Activated CD4-positive, alpha-beta T cell treated with anti-CD3 and anti-CD28 coated beads, Interleukin-2, amount 10 ng/mL, durations not matched to agents 7 days and 5 days (primary cell): Measurements from ENCODE around the gene PTH2. TPM values are rescaled to one million over a fixed set of nuclear protein-coding genes. Genes with fewer than 3 reads are reported as not detected.
A peak's percentile ranks its signal among the peaks of the same experiment; 100 is the strongest.

Experiments used
- CTCF ChIA-PET: fragments of 350-600 bp; sonication (Branson Sonifier 250); formaldehyde crosslinking; loops from one replicate; lab custom pipeline; 2021; ENCODE audit warnings: antibody characterized with exemption; lab: Charles Lee
- POLR2A ChIA-PET: fragments of 350-600 bp; sonication (Branson Sonifier 250); formaldehyde crosslinking; loops from one replicate; lab custom pipeline; 2021; ENCODE audit warnings: antibody characterized with exemption; lab: Charles Lee
- DNase-seq: peaks from one replicate; pipeline ENCODE4 v3.0.0-alpha.2; 2020
- H3K27ac Mint-ChIP-seq: one replicate; pipeline ENCODE4 v1.8.0; 2021; ENCODE audit warnings: mild to moderate bottlenecking, moderate library complexity, mixed read lengths
- H3K27me3 Mint-ChIP-seq: one replicate; pipeline ENCODE4 v1.8.0; 2021; ENCODE audit warnings: mixed read lengths
- H3K36me3 Mint-ChIP-seq: one replicate; pipeline ENCODE4 v1.8.0; 2021; ENCODE audit warnings: low read depth, mixed read lengths
- H3K4me1 Mint-ChIP-seq: one replicate; pipeline ENCODE4 v1.8.0; 2021; ENCODE audit warnings: mixed read lengths
- H3K4me3 Mint-ChIP-seq: one replicate; pipeline ENCODE4 v1.8.0; 2021; ENCODE audit warnings: mild to moderate bottlenecking, moderate library complexity, mixed read lengths
- H3K9me3 Mint-ChIP-seq: one replicate; pipeline ENCODE4 v1.8.0; 2021; ENCODE audit warnings: mixed read lengths
- total RNA-seq, 2 experiments: library from RNA; stranded (reverse); gene quantifications; one replicate each; pipeline ENCODE4 v1.2.3, GENCODE V29; 2021

The PTH2 gene
- total RNA-seq, 2 experiments from 2014 or later, result 0.52 to 1.2 TPM

- Mint-ChIP-seq H3K4me1 (peaks cover 67% of the 10 kb centered on the region), H3K9me3 (no peaks in the 10 kb centered on the region), H3K4me3 (no peak overlapping the region), H3K27me3 (peaks cover 87% of the 10 kb centered on the region), H3K36me3 (peaks cover 4% of the 10 kb centered on the region), H3K27ac (no peak overlapping the region)
- ChIA-PET POLR2A (no interaction called here), CTCF (interaction anchor here (1.9 to 2.1 kb wide), 2 partner anchors 9 to 15 kb away, joined by 5 to 6 read pairs; no protein-coding TSS in a partner anchor)
- no peak for DNase-seq
Measured at GRCh38 chr19:49427339-49427738, 4.1 kb upstream of the PTH2 start.

- H3K4me1 Mint-ChIP-seq, result peaks cover 72% of the 10 kb centered on the region
- peak; percentile 33 for DNase-seq
Measured at GRCh38 chr19:49425922-49426592, 2.8 kb upstream of the PTH2 start.

GRCh38 chr19:49425178-49425577 lies 1.9 kb upstream of the PTH2 start, which contains the start of gene GFY:
Gene GFY (plus strand): TSS chr19:49425388. CDS start chr19:49426431, 1,043 bp downstream.
- no peak for DNase-seq
- peaks cover 91% of the 10 kb centered on the region for H3K27me3 Mint-ChIP-seq
- CTCF ChIA-PET, result interaction anchor here (0.7 to 7.2 kb wide), 7 partner anchors 15 to 167 kb away, joined by 3 to 71 read pairs (median 4); no protein-coding TSS in a partner anchor
- H3K27ac Mint-ChIP-seq, result no peak within 1 kb of the TSS
- no peaks in the 10 kb centered on the region for H3K9me3 Mint-ChIP-seq
- peaks cover 4% of the 10 kb centered on the region for H3K36me3 Mint-ChIP-seq
- peaks cover 74% of the 10 kb centered on the region for H3K4me1 Mint-ChIP-seq
- POLR2A ChIA-PET, result no interaction called here
- H3K4me3 Mint-ChIP-seq, result no peak within 1 kb of the TSS

More at GRCh38 chr19:49425922-49426592, 2.8 kb upstream of the PTH2 start:
- no peaks in the 10 kb centered on the region for H3K9me3 Mint-ChIP-seq
- H3K27ac Mint-ChIP-seq, result no peak overlapping the region
- H3K27me3 Mint-ChIP-seq, result peaks cover 89% of the 10 kb centered on the region
- ChIA-PET POLR2A (no interaction called here), CTCF (interaction anchor here (1.0 to 2.1 kb wide), 5 partner anchors 10 to 44 kb away, joined by 4 to 6 read pairs (median 4); no protein-coding TSS in a partner anchor)
- H3K4me3 Mint-ChIP-seq, result no peak overlapping the region
- H3K36me3 Mint-ChIP-seq, result peaks cover 4% of the 10 kb centered on the region

GRCh38 chr19:49423985-49424303 lies 703 bp upstream of the PTH2 start:
- ChIA-PET CTCF (interaction anchor here (0.5 to 7.2 kb wide), 4 partner anchors 12 to 20 kb away, joined by 3 to 71 read pairs (median 4); no protein-coding TSS in a partner anchor), POLR2A (no interaction called here)
- Mint-ChIP-seq H3K9me3 (no peaks in the 10 kb centered on the region), H3K27ac (no peak overlapping the region), H3K36me3 (peaks cover 4% of the 10 kb centered on the region), H3K4me3 (peak overlapping the region; percentile 46), H3K4me1 (peaks cover 74% of the 10 kb centered on the region), H3K27me3 (peaks cover 91% of the 10 kb centered on the region)
- DNase-seq, result peak; percentile 46

DNA sequence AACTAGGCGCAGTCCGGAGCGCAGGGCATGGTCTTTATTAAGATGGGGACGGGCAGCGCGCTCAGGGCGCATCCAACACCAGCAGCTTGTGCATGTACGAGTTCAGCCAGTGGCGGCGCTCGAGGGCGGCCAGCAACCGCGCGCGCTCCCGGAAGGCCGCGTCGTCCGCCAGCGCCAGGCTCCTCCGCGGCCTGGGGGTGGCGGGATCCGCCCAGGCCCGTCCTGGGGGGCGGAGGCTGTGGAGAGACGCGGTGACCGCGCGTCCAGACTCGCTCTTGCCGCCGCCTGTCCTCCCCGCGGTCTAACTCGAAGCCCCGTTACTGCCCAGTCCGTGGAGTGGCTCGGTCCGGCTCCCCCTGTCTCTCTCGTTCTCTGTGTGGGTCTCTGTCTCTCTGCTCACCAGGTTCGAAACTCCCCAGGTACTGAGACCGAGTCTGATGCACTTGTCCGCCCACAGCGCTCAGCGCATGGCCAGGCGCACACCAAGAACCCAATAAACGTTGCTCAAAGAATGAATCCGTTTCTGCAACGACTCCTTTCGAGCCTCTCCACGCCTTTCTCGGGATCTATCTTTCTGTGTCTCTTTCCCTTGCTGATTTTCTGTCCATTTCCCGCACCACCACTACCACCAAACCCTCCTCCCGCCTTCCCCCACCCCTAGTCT lies 702 bp downstream of the PTH2 start:
- Mint-ChIP-seq H3K9me3 (no peaks in the 10 kb centered on the region), H3K4me1 (peaks cover 64% of the 10 kb centered on the region), H3K27me3 (peaks cover 89% of the 10 kb centered on the region), H3K36me3 (peaks cover 3% of the 10 kb centered on the region), H3K27ac (peak overlapping the region; percentile 68), H3K4me3 (peak overlapping the region; percentile 60)
- ChIA-PET CTCF (interaction anchor here (0.9 to 7.2 kb wide), 5 partner anchors 12 to 51 kb away, joined by 3 to 71 read pairs (median 3); partner anchors contain the start of gene FLT3LG), POLR2A (no interaction called here)
- peak; percentile 67 for DNase-seq

DNA sequence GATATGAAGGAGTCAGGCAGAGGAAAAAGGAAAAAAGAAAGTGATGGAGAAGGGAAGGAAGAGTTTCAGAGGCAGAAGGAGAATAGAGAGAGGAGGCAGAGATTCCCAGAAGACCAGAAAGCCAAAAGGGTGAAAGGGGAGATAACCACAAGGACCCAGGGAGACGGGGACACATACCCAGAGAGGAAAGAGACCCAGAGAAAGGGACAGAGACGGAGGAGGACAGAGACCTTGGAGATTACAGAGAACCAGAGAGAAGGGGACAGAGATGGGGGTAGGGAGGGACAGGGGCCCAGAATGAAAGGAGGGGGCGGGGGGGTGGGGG lies 1.4 kb downstream of the PTH2 start:
- H3K4me1 Mint-ChIP-seq, result peaks cover 58% of the 10 kb centered on the region
- POLR2A ChIA-PET, result no interaction called here
- no peak overlapping the region for H3K4me3 Mint-ChIP-seq
- CTCF ChIA-PET, result interaction anchor here (0.9 to 7.2 kb wide), 5 partner anchors 12 to 52 kb away, joined by 3 to 71 read pairs (median 3); partner anchors contain the start of gene FLT3LG
- peaks cover 87% of the 10 kb centered on the region for H3K27me3 Mint-ChIP-seq
- H3K36me3 Mint-ChIP-seq, result peaks cover 3% of the 10 kb centered on the region
- no peak overlapping the region for H3K27ac Mint-ChIP-seq
- H3K9me3 Mint-ChIP-seq, result no peaks in the 10 kb centered on the region
- no peak for DNase-seq

DNA sequence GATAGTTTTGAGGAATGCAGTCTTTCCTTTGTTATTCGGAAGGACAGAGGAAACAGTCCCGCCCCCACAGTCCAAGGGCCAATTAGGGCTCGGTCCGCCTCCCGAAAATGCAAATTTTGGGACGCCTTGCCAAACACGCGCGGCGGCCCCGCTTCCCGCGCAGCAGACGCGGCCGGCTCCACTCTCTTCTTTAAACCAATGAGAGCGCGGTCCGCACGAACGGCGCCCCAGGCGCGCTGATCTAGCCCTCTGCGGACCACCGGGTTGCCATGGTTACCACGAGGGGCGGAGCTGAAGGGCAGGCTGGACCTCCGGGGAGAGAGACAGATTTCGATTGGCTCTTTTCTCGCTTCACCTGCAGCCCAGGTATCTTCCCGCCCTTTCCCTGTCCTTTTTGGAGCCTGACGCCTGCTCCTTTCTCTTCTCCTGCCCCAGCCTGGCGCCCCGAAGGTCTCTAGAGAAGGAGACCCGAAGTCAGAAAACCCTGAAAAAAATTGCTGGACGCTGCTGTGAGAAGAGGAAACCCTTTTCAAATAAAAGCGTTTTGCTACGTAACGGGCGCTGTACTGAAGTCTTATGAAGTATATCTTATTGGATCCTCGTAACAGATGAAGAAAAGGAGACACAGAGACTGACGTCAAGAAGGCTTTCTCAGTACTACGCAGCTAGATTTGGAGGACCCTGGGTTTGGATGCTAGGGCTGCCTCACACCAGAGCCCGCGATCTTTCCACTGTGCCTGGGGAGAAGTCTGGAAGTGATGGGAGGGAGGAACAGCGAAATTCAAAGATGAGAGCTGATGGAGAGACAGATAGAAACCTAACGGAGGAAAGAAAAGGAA lies 2.0 kb downstream of the PTH2 start:
- Mint-ChIP-seq H3K4me3 (peak overlapping the region; percentile 15), H3K36me3 (peaks cover 3% of the 10 kb centered on the region), H3K9me3 (no peaks in the 10 kb centered on the region), H3K27ac (peak overlapping the region; percentile 81), H3K27me3 (peaks cover 81% of the 10 kb centered on the region), H3K4me1 (peaks cover 53% of the 10 kb centered on the region)
- POLR2A ChIA-PET, result interaction anchor here (0.6 kb wide), 1 partner anchor 131 kb away, joined by 4 read pairs; no protein-coding TSS in a partner anchor
- CTCF ChIA-PET, result interaction anchor here (0.6 to 7.2 kb wide), 7 partner anchors 11 to 970 kb away, joined by 3 to 71 read pairs (median 3); partner anchors contain the start of gene FLT3LG
- peak; percentile 55 for DNase-seq

GRCh38 chr19:49420227-49420626 lies 3.0 kb downstream of the PTH2 start:
- ChIA-PET CTCF (interaction anchor here (0.8 to 7.2 kb wide), 5 partner anchors 10 to 47 kb away, joined by 3 to 71 read pairs (median 3); no protein-coding TSS in a partner anchor), POLR2A (interaction anchor here (0.6 kb wide), 1 partner anchor 132 kb away, joined by 4 read pairs; no protein-coding TSS in a partner anchor)
- Mint-ChIP-seq H3K4me3 (no peak overlapping the region), H3K27ac (no peak overlapping the region), H3K9me3 (no peaks in the 10 kb centered on the region), H3K4me1 (peaks cover 47% of the 10 kb centered on the region), H3K36me3 (peaks cover 3% of the 10 kb centered on the region), H3K27me3 (peaks cover 72% of the 10 kb centered on the region)
- no peak for DNase-seq

DNA sequence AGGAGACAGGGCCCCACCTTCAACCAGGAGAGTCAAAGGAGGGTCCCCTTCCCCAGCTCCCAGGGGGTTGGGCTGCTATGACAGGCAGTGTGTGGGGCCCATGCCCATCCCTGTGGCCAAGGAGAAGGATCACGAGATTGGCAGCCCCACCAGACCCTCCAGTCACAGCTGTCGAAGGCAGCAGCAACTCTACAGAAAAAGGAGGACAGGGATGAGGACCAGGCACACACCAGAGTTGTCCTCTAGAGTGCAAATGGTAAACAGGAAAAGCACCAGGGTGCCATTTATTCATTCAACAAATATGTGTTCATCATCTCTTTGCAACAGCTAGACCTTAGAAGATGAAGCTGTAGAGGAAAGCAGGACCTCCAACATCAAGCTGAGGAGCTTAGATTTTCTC lies 4.1 kb downstream of the PTH2 start:
- H3K9me3 Mint-ChIP-seq, result no peaks in the 10 kb centered on the region
- DNase-seq, result no peak
- no peak overlapping the region for H3K27ac Mint-ChIP-seq
- H3K4me1 Mint-ChIP-seq, result peaks cover 41% of the 10 kb centered on the region
- POLR2A ChIA-PET, result no interaction called here
- CTCF ChIA-PET, result interaction anchor here (0.7 to 7.2 kb wide), 4 partner anchors 9 to 363 kb away, joined by 3 to 71 read pairs (median 4); no protein-coding TSS in a partner anchor
- H3K4me3 Mint-ChIP-seq, result no peak overlapping the region
- peaks cover 3% of the 10 kb centered on the region for H3K36me3 Mint-ChIP-seq
- peaks cover 64% of the 10 kb centered on the region for H3K27me3 Mint-ChIP-seq

DNA sequence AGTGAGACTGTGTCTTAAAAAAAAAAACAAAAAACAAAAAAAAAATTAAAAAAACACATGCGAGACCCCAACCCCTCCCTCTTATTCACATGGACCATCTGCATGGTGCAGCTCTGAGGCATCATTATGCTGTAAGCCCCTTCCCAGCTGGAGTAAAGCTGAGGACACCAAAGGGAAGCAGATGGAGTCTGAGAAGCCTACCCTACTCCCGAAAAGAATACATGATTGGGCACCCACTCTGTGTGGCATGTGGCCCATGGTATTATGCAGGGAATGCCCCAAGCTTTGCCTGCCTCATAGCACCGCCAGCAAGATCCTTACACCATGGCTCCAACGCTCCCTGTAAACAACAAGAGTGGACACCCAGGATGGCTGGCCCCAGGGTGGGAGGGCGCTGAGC lies 4.7 kb downstream of the PTH2 start:
- H3K27ac Mint-ChIP-seq, result no peak overlapping the region
- peaks cover 57% of the 10 kb centered on the region for H3K27me3 Mint-ChIP-seq
- peaks cover 34% of the 10 kb centered on the region for H3K4me1 Mint-ChIP-seq
- H3K9me3 Mint-ChIP-seq, result no peaks in the 10 kb centered on the region
- no peak overlapping the region for H3K4me3 Mint-ChIP-seq
- ChIA-PET CTCF (interaction anchor here (0.6 to 7.2 kb wide), 3 partner anchors 8 to 41 kb away, joined by 3 to 71 read pairs (median 4); no protein-coding TSS in a partner anchor), POLR2A (no interaction called here)
- DNase-seq, result no peak
- H3K36me3 Mint-ChIP-seq, result peaks cover 3% of the 10 kb centered on the region

GRCh38 chr19:49417088-49417487 lies 6.2 kb downstream of the PTH2 start:
- peaks cover 29% of the 10 kb centered on the region for H3K4me1 Mint-ChIP-seq
- DNase-seq, result no peak
- no peak overlapping the region for H3K4me3 Mint-ChIP-seq
- ChIA-PET CTCF (interaction anchor here (1.1 to 1.6 kb wide), 4 partner anchors 12 to 25 kb away, joined by 3 to 4 read pairs (median 4); no protein-coding TSS in a partner anchor), POLR2A (no interaction called here)
- H3K27me3 Mint-ChIP-seq, result peaks cover 48% of the 10 kb centered on the region
- no peaks in the 10 kb centered on the region for H3K36me3 Mint-ChIP-seq
- H3K9me3 Mint-ChIP-seq, result no peaks in the 10 kb centered on the region
- no peak overlapping the region for H3K27ac Mint-ChIP-seq

DNA sequence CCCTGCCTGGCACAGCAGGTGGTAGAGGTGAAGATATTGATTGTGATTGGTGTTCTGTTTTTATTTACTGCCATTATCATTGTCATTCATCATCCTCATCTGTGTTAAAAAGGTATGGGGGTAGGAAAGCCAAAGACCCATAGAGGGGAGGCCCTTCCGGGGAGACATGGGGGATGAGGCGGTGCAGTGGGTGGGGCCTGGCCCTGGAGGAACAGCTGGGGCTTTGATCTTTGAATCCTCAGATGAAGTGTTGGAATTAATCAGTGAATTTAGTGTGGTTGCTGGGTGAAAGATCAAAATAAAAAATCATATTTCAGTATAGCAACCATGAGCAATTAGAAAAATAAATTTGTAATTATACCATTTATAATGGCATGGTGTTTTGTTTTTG lies 7.4 kb downstream of the PTH2 start:
- H3K36me3 Mint-ChIP-seq, result no peaks in the 10 kb centered on the region
- H3K4me3 Mint-ChIP-seq, result no peak overlapping the region
- peaks cover 36% of the 10 kb centered on the region for H3K27me3 Mint-ChIP-seq
- no peak for DNase-seq
- no peak overlapping the region for H3K27ac Mint-ChIP-seq
- H3K9me3 Mint-ChIP-seq, result no peaks in the 10 kb centered on the region
- peaks cover 30% of the 10 kb centered on the region for H3K4me1 Mint-ChIP-seq
- CTCF ChIA-PET, result no interaction called here
- POLR2A ChIA-PET, result no interaction called here
